AG09309 (cell line): Measurements from ENCODE around the gene KCNH4.

Source experiments
- DNase-seq: peaks from one replicate; pipeline ENCODE4 v3.0.0-alpha.2; 2010; ENCODE audit warnings: low read depth
- H3K4me3 ChIP-seq: 2 replicates; pipeline ENCODE4 v1.5.1; 2011; ENCODE audit warnings: mild to moderate bottlenecking, low read depth, low read length, moderate library complexity; ENCODE audit not compliant: control insufficient read depth
- CTCF ChIP-seq: IDR thresholded peaks from 2 replicates; pipeline ENCODE4 v1.5.1; 2011; ENCODE audit warnings: mild to moderate bottlenecking, low read depth, low read length, inconsistent platforms; ENCODE audit not compliant: insufficient read depth, control insufficient read depth; ENCODE audit errors: missing control alignments

The KCNH4 gene

GRCh38 chr17:42177684-42178083 lies 3.3 kb downstream of the KCNH4 start:
- no peak for TF ChIP-seq CTCF
- no peak overlapping the region for H3K4me3 ChIP-seq
- DNase-seq, result no peak

DNA sequence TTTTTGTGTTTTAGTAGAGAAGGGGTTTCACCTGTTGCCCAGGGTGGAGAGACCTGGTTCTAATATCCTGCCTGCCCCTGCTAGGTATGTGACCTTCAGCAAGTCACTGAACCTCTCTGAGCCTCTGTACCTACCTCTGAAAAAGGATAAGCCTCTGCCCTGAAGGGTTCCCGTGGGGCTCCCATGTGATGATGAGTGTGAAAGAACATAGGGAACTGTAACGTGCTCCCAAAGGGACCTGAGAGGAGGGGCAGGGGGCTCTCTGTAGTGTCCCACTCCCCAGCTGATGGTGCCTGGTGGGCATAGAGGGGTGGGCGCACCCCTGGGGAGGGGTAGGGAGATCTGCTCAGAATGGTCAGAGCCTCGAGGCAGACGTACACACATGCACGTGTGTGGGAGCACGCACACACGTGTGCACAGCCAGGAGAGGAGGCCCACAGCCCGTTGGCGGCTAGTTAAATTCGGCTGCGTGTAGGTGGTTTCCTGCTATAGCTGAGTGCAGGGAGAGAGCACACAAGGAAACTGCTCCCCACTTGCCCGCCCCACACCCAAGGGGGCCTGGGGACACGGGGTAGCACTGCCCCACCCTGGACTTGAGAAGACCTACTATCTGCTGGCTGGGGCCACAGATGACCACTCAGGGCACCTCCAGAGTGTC lies 6.7 kb downstream of the KCNH4 start:
- DNase-seq, result no peak
- H3K4me3 ChIP-seq, result no peak overlapping the region
- TF ChIP-seq CTCF, result no peak

GRCh38 chr17:42171831-42172230 lies 9.1 kb downstream of the KCNH4 start:
- no peak for DNase-seq
- no peak overlapping the region for H3K4me3 ChIP-seq
- no peak for TF ChIP-seq CTCF

- no peak for DNase-seq
- no peak for TF ChIP-seq CTCF
- no peak overlapping the region for H3K4me3 ChIP-seq
These were observed 11.6 kb downstream of the KCNH4 start for GRCh38 chr17:42169351-42169750.

- TF ChIP-seq CTCF, result no peak
- no peak for DNase-seq
- no peak overlapping the region for H3K4me3 ChIP-seq
These were observed 13.1 kb downstream of the KCNH4 start for GRCh38 chr17:42167807-42168206.

DNA sequence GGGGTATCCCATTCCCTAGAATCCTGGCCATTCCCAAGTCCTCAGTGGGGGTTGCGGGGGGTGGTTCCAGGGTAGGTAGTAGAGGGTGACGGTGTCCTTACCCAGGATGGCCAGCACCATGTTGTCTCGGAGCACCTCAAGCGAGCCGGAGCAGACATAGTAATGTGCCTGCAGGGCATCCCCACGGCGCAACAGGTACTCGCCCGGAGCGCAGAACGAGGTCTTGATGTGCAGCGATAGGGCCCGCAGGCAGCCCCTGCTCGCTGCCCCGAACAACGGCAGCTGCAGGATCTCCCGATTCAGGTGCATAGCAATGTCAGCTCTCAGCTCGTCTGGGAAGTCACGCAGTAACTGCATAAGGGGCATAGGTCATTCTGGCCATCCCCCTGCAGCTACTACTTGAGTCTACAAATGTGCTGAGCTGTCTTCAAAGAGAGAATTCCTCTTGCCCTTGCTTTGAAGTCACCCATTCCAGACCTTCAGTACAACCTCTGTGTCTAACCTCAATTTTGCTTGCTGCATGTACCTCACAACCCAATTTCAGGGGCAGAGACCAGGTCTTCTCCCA lies 14.7 kb downstream of the KCNH4 start:
- no peak for DNase-seq
- no peak overlapping the region for H3K4me3 ChIP-seq
- TF ChIP-seq CTCF, result no peak

- DNase-seq, result no peak
- no peak overlapping the region for H3K4me3 ChIP-seq
- no peak for TF ChIP-seq CTCF
These were observed 15.2 kb downstream of the KCNH4 start for GRCh38 chr17:42165751-42166150.
